NCI-H524 treated with DMSO at 0.1 percent for 48 hours (cell line): ENCODE results near the gene CLTA.
"Not testable (repeated sequence)": the region's sequence is repeated elsewhere in the genome, so short reads cannot be mapped to it uniquely, and the experiment has no call there.

Source experiments
- DNase-seq: peaks from one replicate; lab custom pipeline; 2025; lab: John Stamatoyannopoulos, UW

CLTA gene

GRCh38 chr9:36189976-36190375 is 745 bp upstream of the CLTA start:
- no peak for DNase-seq

- no peak for DNase-seq
Measured at GRCh38 chr9:36191290-36191645, 547 bp downstream of the CLTA start.

- DNase-seq = no peak
Measured at GRCh38 chr9:36191686-36192085, 965 bp downstream of the CLTA start.

- DNase-seq = no peak
Measured at GRCh38 chr9:36192196-36192595, 1.5 kb downstream of the CLTA start.

GRCh38 chr9:36193023-36193422 is 2.3 kb downstream of the CLTA start:
- no peak for DNase-seq

GRCh38 chr9:36194326-36195000 is 3.7 kb downstream of the CLTA start:
- no peak for DNase-seq

- DNase-seq = no peak
Measured at GRCh38 chr9:36204906-36205547, 14.3 kb downstream of the CLTA start.

- no peak for DNase-seq
Measured at GRCh38 chr9:36207016-36207415, 16.3 kb downstream of the CLTA start.

GRCh38 chr9:36207546-36208012 is 16.9 kb downstream of the CLTA start:
- DNase-seq = no peak

- no peak for DNase-seq
Measured at GRCh38 chr9:36208521-36209253, 18.0 kb downstream of the CLTA start.

- DNase-seq = no peak
Measured at GRCh38 chr9:36210722-36211121, 20.0 kb downstream of the CLTA start.

GRCh38 chr9:36211510-36211909 is 20.8 kb downstream of the CLTA start:
- DNase-seq = no peak

GRCh38 chr9:36213387-36213786 is 22.7 kb downstream of the CLTA start:
- DNase-seq = no peak

- DNase-seq = no peak
Measured at GRCh38 chr9:36213989-36214388, 23.3 kb downstream of the CLTA start.

GRCh38 chr9:36214571-36214970 is 23.9 kb downstream of the CLTA start:
- no peak for DNase-seq

- DNase-seq = no peak
Measured at GRCh38 chr9:36217256-36217968, 26.7 kb downstream of the CLTA start.

GRCh38 chr9:36218011-36218410 is 27.3 kb downstream of the CLTA start:
- no peak for DNase-seq

- no peak for DNase-seq
Measured at GRCh38 chr9:36218411-36218901, 27.7 kb downstream of the CLTA start.

GRCh38 chr9:36221667-36222066 is 30.9 kb downstream of the CLTA start:
- DNase-seq = no peak

- no peak for DNase-seq
Measured at GRCh38 chr9:36222449-36222848, 31.7 kb downstream of the CLTA start.

- no peak for DNase-seq
Measured at GRCh38 chr9:36237230-36237629, 46.5 kb downstream of the CLTA start.

GRCh38 chr9:36239205-36239604 is 48.5 kb downstream of the CLTA start:
- not testable (repeated sequence) for DNase-seq
